Keratinocyte (primary cell): ENCODE measurements around the gene CIB4. TPM values are rescaled to one million over a fixed set of nuclear protein-coding genes. Genes with fewer than 3 reads are reported as not detected.
A peak's percentile ranks its signal among the peaks of the same experiment; 100 is the strongest.

ENCODE experiments used
- DNase-seq: peaks from one replicate; pipeline ENCODE4 v3.0.0-alpha.2; 2011; ENCODE audit warnings: low read depth, missing footprints, low spot score
- FAIRE-seq: peaks from 2 replicates; lab custom pipeline; 2011; peaks lifted over from hg19 to GRCh38; lab: Jason Lieb, UNC
- H2AFZ ChIP-seq: 2 replicates; pipeline ENCODE4 v1.6.0; 2012; ENCODE audit warnings: low read length, control low read depth, inconsistent platforms; ENCODE audit not compliant: control insufficient read depth
- H3K27ac ChIP-seq: 2 replicates; pipeline ENCODE4 v1.5.1; 2011; ENCODE audit warnings: low read length; ENCODE audit not compliant: control insufficient read depth, insufficient read depth
- H3K27me3 ChIP-seq: 3 replicates; pipeline ENCODE4 v1.6.0; 2011; ENCODE audit warnings: low read length; ENCODE audit not compliant: control insufficient read depth, insufficient read depth; ENCODE audit errors: extremely low read depth
- H3K36me3 ChIP-seq, 2 experiments: 2 replicates in 1 of 2; 3 replicates in 1 of 2; pipeline ENCODE4 v1.5.1; 2011; ENCODE audit warnings: low read length in 2 of 2, mild to moderate bottlenecking in 1 of 2; ENCODE audit not compliant: control insufficient read depth in 2 of 2, insufficient read depth in 2 of 2; ENCODE audit errors: extremely low read depth in 1 of 2
- H3K4me1 ChIP-seq: 3 replicates; pipeline ENCODE4 v1.5.1; 2011; ENCODE audit warnings: low read length; ENCODE audit not compliant: control insufficient read depth, insufficient read depth; ENCODE audit errors: extremely low read depth
- H3K4me2 ChIP-seq: 3 replicates; pipeline ENCODE4 v1.6.0; 2011; ENCODE audit warnings: low read depth, low read length; ENCODE audit not compliant: control insufficient read depth, insufficient read depth; ENCODE audit errors: extremely low read depth
- H3K4me3 ChIP-seq, 3 experiments: fragments of 200-600 bp in 1 of 3; sonication (generic) in 1 of 3; 2 replicates in 2 of 3; 3 replicates in 1 of 3; pipeline ENCODE4 v1.5.1; 2011 to 2016; ENCODE audit warnings: low read length in 3 of 3, mild to moderate bottlenecking in 3 of 3, control low read depth in 2 of 3, inconsistent platforms in 1 of 3, low read depth in 1 of 3, mixed read lengths in 1 of 3, mixed run types in 1 of 3, moderate library complexity in 1 of 3; ENCODE audit not compliant: control insufficient read depth in 2 of 3, insufficient read depth in 2 of 3; ENCODE audit errors: extremely low read depth in 1 of 3
- H3K79me2 ChIP-seq: 2 replicates; pipeline ENCODE4 v1.6.0; 2012; ENCODE audit warnings: low read length; ENCODE audit not compliant: control insufficient read depth, insufficient read depth
- H3K9ac ChIP-seq: 3 replicates; pipeline ENCODE4 v1.6.0; 2011; ENCODE audit warnings: low read length; ENCODE audit not compliant: control insufficient read depth, insufficient read depth; ENCODE audit errors: extremely low read depth
- H3K9me1 ChIP-seq: 3 replicates; pipeline ENCODE4 v1.6.0; 2011; ENCODE audit warnings: low read length; ENCODE audit not compliant: control insufficient read depth, insufficient read depth; ENCODE audit errors: extremely low read depth
- H3K9me3 ChIP-seq: 2 replicates; pipeline ENCODE4 v1.5.1; 2012; ENCODE audit warnings: low read depth, low read length; ENCODE audit not compliant: control insufficient read depth
- H4K20me1 ChIP-seq: 3 replicates; pipeline ENCODE4 v1.6.0; 2011; ENCODE audit warnings: low read length; ENCODE audit not compliant: control insufficient read depth, insufficient read depth; ENCODE audit errors: extremely low read depth
- EZH2 ChIP-seq: IDR thresholded peaks from one replicate; pipeline ENCODE4 v1.6.1; 2012; ENCODE audit warnings: inconsistent platforms, mild to moderate bottlenecking, low read length, moderate library complexity
- dilution Hi-C: fragments of 300-500 bp; cut with MboI; formaldehyde crosslinking; loops from one replicate; pipeline ENCODE4 v1.7.0; 2020; ENCODE audit warnings: low sequenced_read_pairs; ENCODE audit not compliant: extremely low pct_ligation_motif_present
- polyA plus RNA-seq, 5 experiments: library from polyadenylated mRNA; depleted of rRNA in 3 of 5; stranded (reverse) in 3 of 5; stranded (forward) in 1 of 5; unstranded in 1 of 5; fragments of >200 nt; gene quantifications; 1 replicate in 1 of 5; 2 replicates in 3 of 5; 3 replicates in 1 of 5; pipeline versions ENCODE4 v1.2.1 to v1.2.3, GENCODE V29; 2011 to 2012; ENCODE audit warnings: missing spikeins in 2 of 5, low read depth in 1 of 5, low replicate concordance in 1 of 5
- TF ChIP-seq, protein P1 (sequence below), 3 experiments: IDR thresholded peaks in 1 of 3; conservative IDR thresholded peaks in 1 of 3; optimal IDR thresholded peaks in 1 of 3; 2 replicates in 2 of 3; 3 replicates in 1 of 3; pipeline versions ENCODE3 to v1.5.1; 2011; ENCODE audit warnings: low read length in 3 of 3, mild to moderate bottlenecking in 3 of 3, moderate library complexity in 2 of 3, control low read depth in 1 of 3, inconsistent platforms in 1 of 3; ENCODE audit not compliant: insufficient read depth in 2 of 3; ENCODE audit errors: extremely low read depth in 1 of 3

Gene CIB4
- polyA plus RNA-seq, 1 donor (not counting 4 experiments of a cell fraction or from before 2014, with no cell fraction given), result not detected

DNA sequence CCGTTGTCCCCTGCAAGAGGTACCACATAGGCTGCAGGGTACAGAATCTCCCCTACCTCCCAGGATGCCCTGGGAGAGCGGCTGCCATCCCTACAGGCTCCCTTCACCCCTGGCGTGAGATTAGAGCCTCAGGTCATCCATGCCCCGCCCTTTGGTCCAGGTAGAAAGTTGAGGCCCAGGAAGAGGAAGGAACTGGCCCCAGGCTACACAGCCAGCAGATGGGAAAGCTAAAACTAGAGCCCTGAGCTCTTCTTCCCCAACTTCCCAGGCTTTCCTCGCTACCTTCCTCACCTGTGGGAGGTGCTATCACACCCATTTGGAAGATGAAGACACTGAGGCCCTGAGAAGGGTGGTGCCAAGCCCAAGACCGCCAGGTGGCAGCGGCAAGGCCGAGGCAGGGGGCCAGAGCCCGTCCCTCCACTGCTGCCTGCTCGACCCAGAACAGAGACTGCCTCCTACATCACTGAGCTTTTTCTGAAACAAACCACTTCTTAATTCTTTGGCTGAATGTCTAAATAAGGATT, 25.8 kb downstream of the CIB4 start:
- Histone ChIP-seq H3K9ac (no peak overlapping the region), H3K36me3 (no peaks in the 10 kb centered on the region), H3K9me1 (no peaks in the 10 kb centered on the region), H2AFZ (no peak overlapping the region), H3K4me2 (no peak overlapping the region), H4K20me1 (no peaks in the 10 kb centered on the region), H3K4me1 (no peaks in the 10 kb centered on the region), H3K79me2 (no peaks in the 10 kb centered on the region), H3K9me3 (no peaks in the 10 kb centered on the region), H3K27ac (no peak overlapping the region), H3K4me3 (no peak overlapping the region), H3K27me3 (peaks cover 55% of the 10 kb centered on the region)
- DNase-seq, result no peak
- no peak for FAIRE-seq
- dilution Hi-C loops, result no loop called here
- TF ChIP-seq, protein P1, sequence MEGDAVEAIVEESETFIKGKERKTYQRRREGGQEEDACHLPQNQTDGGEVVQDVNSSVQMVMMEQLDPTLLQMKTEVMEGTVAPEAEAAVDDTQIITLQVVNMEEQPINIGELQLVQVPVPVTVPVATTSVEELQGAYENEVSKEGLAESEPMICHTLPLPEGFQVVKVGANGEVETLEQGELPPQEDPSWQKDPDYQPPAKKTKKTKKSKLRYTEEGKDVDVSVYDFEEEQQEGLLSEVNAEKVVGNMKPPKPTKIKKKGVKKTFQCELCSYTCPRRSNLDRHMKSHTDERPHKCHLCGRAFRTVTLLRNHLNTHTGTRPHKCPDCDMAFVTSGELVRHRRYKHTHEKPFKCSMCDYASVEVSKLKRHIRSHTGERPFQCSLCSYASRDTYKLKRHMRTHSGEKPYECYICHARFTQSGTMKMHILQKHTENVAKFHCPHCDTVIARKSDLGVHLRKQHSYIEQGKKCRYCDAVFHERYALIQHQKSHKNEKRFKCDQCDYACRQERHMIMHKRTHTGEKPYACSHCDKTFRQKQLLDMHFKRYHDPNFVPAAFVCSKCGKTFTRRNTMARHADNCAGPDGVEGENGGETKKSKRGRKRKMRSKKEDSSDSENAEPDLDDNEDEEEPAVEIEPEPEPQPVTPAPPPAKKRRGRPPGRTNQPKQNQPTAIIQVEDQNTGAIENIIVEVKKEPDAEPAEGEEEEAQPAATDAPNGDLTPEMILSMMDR (optimal IDR thresholded peaks at IDR 0.05 in 1 of 3, IDR thresholded peaks at IDR 0.05 in 1 of 3, conservative IDR thresholded peaks at IDR 0.05 in 1 of 3; ENCODE audit: extremely low read depth in 1 of 3, insufficient read depth in 2 of 3, low read length in 3 of 3), result peak in 1 of 3 experiments; percentile 27
- TF ChIP-seq EZH2, result no peak

DNA sequence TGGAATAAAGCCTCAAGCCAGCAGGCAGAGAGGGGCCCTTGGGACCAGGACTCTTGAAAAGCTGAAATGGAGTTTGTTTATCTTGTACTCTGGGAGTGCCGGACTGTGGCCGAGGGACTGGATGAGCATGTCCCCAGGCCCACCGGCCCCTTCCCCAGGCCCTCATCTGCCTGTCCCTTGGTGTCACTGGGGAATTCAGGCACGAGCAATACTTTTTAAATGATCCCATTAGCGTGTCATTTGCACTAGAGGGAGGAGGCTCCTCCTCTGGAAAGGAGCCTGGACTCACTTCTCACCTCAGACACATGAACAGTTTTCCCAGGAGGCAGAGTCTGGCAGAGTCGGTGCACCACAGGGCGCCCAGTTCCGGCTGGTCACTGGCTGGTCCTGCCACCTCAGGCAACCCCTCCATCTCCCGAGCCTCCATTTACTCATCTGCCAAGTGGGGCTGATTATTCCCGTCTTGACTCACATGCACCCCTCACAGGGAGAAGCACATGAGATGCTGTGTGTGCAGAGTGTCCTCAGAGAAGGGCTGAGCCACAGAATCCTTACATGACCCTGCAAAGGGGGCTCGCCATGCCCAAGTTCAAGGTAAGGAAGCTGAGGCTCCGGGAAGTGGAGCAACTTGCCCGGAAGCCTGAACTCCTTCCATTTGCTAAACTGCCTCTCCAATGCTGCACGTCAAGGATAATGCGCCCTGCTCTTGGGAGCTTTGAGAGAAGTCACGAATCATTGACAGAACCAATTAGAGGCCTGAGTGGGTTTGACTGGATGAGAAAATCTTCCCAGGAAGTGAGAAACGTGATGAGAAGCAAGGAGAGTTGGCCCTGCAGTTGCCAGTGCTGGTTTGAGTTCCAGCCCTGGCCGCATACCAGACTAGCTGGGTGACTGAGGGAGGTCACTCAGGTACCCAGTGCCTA, 26.7 kb downstream of the CIB4 start:
- Histone ChIP-seq H3K36me3 (no peaks in the 10 kb centered on the region), H3K9ac (no peak overlapping the region), H3K4me3 (no peak overlapping the region), H2AFZ (no peak overlapping the region), H3K4me1 (no peaks in the 10 kb centered on the region), H3K27ac (no peak overlapping the region), H4K20me1 (no peaks in the 10 kb centered on the region), H3K27me3 (peaks cover 46% of the 10 kb centered on the region), H3K4me2 (no peak overlapping the region), H3K9me3 (no peaks in the 10 kb centered on the region), H3K9me1 (no peaks in the 10 kb centered on the region), H3K79me2 (no peaks in the 10 kb centered on the region)
- FAIRE-seq, result no peak
- dilution Hi-C loops, result no loop called here
- DNase-seq, result no peak
- no peak for TF ChIP-seq EZH2
- TF ChIP-seq, protein P1 (optimal IDR thresholded peaks at IDR 0.05 in 1 of 3, IDR thresholded peaks at IDR 0.05 in 1 of 3, conservative IDR thresholded peaks at IDR 0.05 in 1 of 3; ENCODE audit: extremely low read depth in 1 of 3, insufficient read depth in 2 of 3, low read length in 3 of 3), result no peak
